ENCODE data around the gene NADK2. TPM values are rescaled to one million over a fixed set of nuclear protein-coding genes. Genes with fewer than 3 reads are reported as not detected.

The NADK2 gene
- total RNA-seq, 6 experiments from 2014 or later = 102 to 253 (median 142) TPM

- Histone ChIP-seq H3K27me3 (no peaks in the 10 kb centered on the region), H3K9me3 (no peaks in the 10 kb centered on the region), H3K4me1 (peaks cover 0 to 34% (median 12%) of the 10 kb centered on the region in 4 donors), H3K4me3 (no peak overlapping the region), H3K27ac (no peak overlapping the region), H3K36me3 (peaks cover 0 to 34% (median 14%) of the 10 kb centered on the region in 4 donors)
- WGBS (ENCODE audit: insufficient coverage, low coverage, low lambda C conversion rate, missing lambda C conversion rate) = 87% methylated on average over 8 of the region's 9 CpGs
- ATAC-seq (no peak), DNase-seq (no peak)
- intact Hi-C loops (cut with DNase I) = no loop called here
- TF ChIP-seq POLR2A (IDR thresholded peaks at IDR 0.05) = no peak
- no peak for TF ChIP-seq CTCF (IDR thresholded peaks at IDR 0.05)
These were observed 78.8 kb downstream of the NADK2 start for GRCh38 chr5:36162810-36163486.

DNA sequence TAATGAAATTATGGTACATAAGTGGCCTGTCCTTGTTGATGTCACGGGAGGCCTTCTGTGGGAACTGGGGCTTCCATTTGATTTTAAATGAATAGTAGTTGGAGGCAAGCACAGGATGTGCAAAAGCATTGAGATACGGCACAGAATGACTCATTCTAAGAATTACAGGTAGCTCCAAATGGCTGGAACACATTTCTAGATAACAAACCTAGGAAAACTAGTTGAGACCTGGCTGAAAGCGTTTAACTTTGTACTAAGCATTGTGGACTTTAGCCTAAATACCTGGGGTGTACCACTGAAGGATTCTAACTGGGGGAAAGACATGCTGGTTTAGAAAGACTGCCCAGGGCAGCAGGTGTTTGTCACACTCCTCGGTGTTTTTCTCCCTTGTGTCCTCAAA, 80.4 kb downstream of the NADK2 start:
- no peak for TF ChIP-seq CTCF (IDR thresholded peaks at IDR 0.05)
- no peak for TF ChIP-seq POLR2A (IDR thresholded peaks at IDR 0.05)
- no peak for DNase-seq
- Histone ChIP-seq H3K27me3 (no peaks in the 10 kb centered on the region), H3K4me3 (no peak overlapping the region), H3K36me3 (peaks cover 0 to 26% (median 11%) of the 10 kb centered on the region in 4 donors), H3K27ac (peak overlapping the region in 1 of 3 donors; percentile 58), H3K4me1 (peaks cover 0 to 34% (median 12%) of the 10 kb centered on the region in 4 donors), H3K9me3 (no peaks in the 10 kb centered on the region)
- ATAC-seq = peak; percentile 9 to 74 (median 30)
- intact Hi-C loops (cut with DNase I) = no loop called here
- 78% methylated on average over 3 of the region's 4 CpGs for WGBS (ENCODE audit: insufficient coverage, low coverage, low lambda C conversion rate, missing lambda C conversion rate)

DNA sequence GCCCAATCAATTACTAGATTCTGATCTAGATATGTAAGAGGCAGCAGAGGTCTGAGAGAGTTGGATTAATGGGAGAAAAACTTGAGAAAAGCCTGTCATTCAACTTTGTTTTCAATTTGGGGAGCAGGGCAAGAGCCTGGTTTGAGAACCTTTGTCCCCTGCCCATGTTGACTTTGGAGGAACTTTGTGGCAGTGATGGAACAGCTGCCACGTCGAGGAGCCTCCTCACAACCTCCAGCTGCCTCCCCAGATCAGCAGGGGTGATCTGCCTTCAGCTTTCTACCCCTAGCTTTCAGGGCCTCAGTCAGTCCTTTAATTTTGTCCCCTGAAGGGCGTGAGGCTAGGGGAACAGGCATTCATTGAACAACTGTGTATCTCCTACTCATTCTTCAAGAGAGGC, 81.1 kb downstream of the NADK2 start:
- WGBS (ENCODE audit: insufficient coverage, low coverage, low lambda C conversion rate, missing lambda C conversion rate) = 57% methylated on average over 2 of the region's 3 CpGs
- peak; percentile 84 to 91 (median 90) for ATAC-seq
- Histone ChIP-seq H3K27ac (peak overlapping the region in 2 of 3 donors; percentile 58 to 69), H3K4me1 (peaks cover 0 to 34% (median 12%) of the 10 kb centered on the region in 4 donors), H3K4me3 (no peak overlapping the region), H3K27me3 (no peaks in the 10 kb centered on the region), H3K9me3 (no peaks in the 10 kb centered on the region), H3K36me3 (peaks cover 0 to 28% (median 10%) of the 10 kb centered on the region in 4 donors)
- DNase-seq = peak in 2 of 3 donors; percentile 21 to 62
- intact Hi-C loops (cut with DNase I) = no loop called here
- TF ChIP-seq POLR2A (IDR thresholded peaks at IDR 0.05) = no peak
- TF ChIP-seq CTCF (IDR thresholded peaks at IDR 0.05) = no peak

- intact Hi-C loops (cut with DNase I) = no loop called here
- Histone ChIP-seq H3K4me1 (peaks cover 0 to 42% (median 16%) of the 10 kb centered on the region in 4 donors), H3K9me3 (no peaks in the 10 kb centered on the region), H3K27ac (no peak overlapping the region), H3K4me3 (no peak overlapping the region), H3K27me3 (no peaks in the 10 kb centered on the region), H3K36me3 (peaks cover 0 to 12% (median 4%) of the 10 kb centered on the region in 4 donors)
- 60% methylated on average over 2 of the region's 2 CpGs for WGBS (ENCODE audit: insufficient coverage, low coverage, low lambda C conversion rate, missing lambda C conversion rate)
- ATAC-seq (no peak), DNase-seq (no peak)
- TF ChIP-seq POLR2A (IDR thresholded peaks at IDR 0.05) = no peak
- TF ChIP-seq CTCF (IDR thresholded peaks at IDR 0.05) = no peak
These were observed 83.6 kb downstream of the NADK2 start for GRCh38 chr5:36158144-36158543.
